T-helper 1 cell treated with Interleukin-12 subunit alpha and Interleukin-12 subunit beta and Interleukin-4 antibody, amounts not matched to agents 30 μg/mL and 1 μg/mL, for 36 hours (primary cell): ENCODE measurements around the gene CTNS.

Source experiments
- H3K27ac Mint-ChIP-seq: one replicate; pipeline ENCODE4 v1.8.0; 2021; ENCODE audit warnings: mild to moderate bottlenecking, mixed read lengths
- H3K27me3 Mint-ChIP-seq: one replicate; pipeline ENCODE4 v1.8.0; 2021; ENCODE audit warnings: low read depth, mixed read lengths
- H3K36me3 Mint-ChIP-seq: one replicate; pipeline ENCODE4 v1.8.0; 2021; ENCODE audit warnings: low read depth, mixed read lengths
- H3K4me1 Mint-ChIP-seq: one replicate; pipeline ENCODE4 v1.8.0; 2021; ENCODE audit warnings: low read depth, mixed read lengths
- H3K4me3 Mint-ChIP-seq: one replicate; pipeline ENCODE4 v1.8.0; 2021; ENCODE audit warnings: mild to moderate bottlenecking, moderate library complexity, mixed read lengths
- H3K9me3 Mint-ChIP-seq: one replicate; pipeline ENCODE4 v1.8.0; 2021; ENCODE audit warnings: mixed read lengths

CTNS gene

DNA sequence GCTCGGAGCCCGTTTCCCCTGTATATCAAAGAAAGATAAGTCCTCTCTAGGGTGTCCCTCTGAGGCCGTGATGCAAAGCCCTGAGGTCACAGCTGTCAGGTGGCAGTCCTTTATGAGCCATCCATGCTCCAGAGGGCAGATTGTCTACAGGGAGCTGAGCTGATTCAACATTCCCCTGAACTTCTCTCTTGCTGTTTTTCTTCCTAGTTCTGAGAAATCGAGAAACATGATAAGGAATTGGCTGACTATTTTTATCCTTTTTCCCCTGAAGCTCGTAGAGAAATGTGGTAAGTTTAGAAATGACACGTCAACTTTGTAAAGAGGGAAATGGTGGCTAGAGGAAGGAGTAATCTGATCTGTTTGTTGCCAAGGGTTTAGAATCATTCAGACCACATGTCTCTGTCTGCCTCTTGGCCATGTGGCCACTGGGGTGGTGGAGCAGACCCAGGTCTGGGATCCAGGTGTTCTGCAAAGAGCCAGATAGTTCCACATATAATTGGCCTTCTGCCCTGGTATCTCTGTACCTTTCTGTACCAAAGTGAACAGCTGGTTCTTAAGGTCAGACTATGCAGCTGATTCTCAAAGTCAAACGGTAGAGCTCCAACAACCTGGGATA is 3.5 kb downstream of the CTNS start:
- Mint-ChIP-seq H3K27me3 (no peaks in the 10 kb centered on the region), H3K4me3 (peak overlapping the region; percentile 69), H3K36me3 (peaks cover 11% of the 10 kb centered on the region), H3K27ac (peak overlapping the region; percentile 93), H3K9me3 (no peaks in the 10 kb centered on the region), H3K4me1 (peaks cover 41% of the 10 kb centered on the region)

DNA sequence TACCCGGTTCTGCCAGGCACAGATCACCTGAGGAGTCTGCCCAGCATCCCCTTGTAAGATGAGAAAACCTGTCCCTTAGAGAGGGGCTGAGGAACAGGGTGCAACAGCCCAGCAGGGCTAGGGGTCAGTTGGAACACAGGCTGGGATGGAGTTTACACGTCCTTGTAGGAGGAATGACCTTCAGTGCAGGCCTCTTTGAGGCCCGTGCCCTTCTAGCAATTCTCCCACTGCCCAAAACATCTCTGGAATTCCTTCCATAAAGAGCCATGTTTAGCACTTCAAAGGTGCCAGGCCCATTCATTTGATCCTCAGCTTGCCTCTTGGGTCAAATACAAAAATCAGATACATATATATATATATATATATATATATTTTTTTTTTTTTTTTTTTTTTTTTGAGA is 4.5 kb downstream of the CTNS start:
- Mint-ChIP-seq H3K9me3 (no peaks in the 10 kb centered on the region), H3K36me3 (peaks cover 12% of the 10 kb centered on the region), H3K4me1 (peaks cover 41% of the 10 kb centered on the region), H3K4me3 (no peak overlapping the region), H3K27ac (peak overlapping the region; percentile 55), H3K27me3 (no peaks in the 10 kb centered on the region)

DNA sequence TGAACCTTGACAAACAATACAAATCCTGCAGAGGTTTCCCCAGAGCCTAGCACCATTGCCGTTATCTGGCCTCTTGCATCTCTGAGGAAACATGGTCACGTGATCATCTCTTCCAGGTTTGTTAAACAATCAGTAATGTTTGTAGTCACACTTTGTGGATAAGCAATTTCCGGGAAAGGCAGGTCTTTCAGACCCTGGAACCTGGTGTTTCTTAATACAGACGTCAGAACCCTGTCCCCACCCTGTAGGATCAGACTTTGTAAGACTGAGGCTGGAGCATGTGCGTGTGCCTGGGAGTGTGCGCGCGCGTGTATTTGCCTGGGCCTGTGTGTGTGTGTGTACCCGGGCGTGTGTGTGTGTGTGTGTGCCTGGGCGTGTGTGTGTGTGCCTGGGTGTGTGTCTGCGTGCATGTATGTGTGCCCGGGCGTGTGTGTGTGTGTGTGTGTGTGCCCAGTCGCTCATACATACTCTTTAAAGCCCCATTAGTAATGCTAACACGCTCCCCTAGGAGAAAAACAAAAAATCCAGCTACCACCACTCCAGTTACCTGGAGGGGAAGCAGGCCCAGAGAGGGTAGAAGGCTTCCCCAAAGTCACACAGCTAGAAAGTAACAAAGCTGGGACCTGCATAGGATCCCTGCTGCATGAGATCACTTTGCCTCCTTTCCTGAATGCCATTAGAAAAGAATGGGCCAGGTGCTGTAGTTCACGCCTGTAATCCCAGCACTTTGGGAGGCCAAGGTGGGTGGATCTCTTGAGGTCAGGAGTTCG is 5.3 kb downstream of the CTNS start:
- peaks cover 12% of the 10 kb centered on the region for H3K36me3 Mint-ChIP-seq
- H3K4me1 Mint-ChIP-seq, result peaks cover 41% of the 10 kb centered on the region
- H3K9me3 Mint-ChIP-seq, result no peaks in the 10 kb centered on the region
- H3K4me3 Mint-ChIP-seq, result no peak overlapping the region
- no peak overlapping the region for H3K27ac Mint-ChIP-seq
- no peaks in the 10 kb centered on the region for H3K27me3 Mint-ChIP-seq

DNA sequence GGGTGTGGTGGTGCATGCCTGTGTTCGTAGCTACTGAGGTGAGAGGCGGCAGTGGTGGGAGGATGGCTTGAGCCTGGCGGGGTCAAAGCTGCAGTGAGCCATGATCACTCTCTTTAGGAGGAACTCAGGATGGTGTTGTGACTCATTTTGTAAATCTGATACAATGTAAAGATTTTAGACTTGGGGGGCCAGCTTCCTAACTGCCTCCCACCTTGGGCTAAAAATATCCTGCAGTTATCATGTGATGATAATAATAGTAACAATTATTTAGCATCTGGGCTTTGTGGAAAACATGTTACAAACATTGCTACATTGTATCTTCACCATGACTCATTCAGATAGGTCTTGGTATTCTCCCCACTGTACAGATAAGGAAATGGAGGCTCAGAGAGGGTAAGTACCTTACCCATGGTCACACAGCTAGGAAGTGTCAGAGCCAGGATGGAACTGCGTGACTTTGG is 7.4 kb downstream of the CTNS start:
- Mint-ChIP-seq H3K27ac (no peak overlapping the region), H3K4me3 (no peak overlapping the region), H3K27me3 (no peaks in the 10 kb centered on the region), H3K36me3 (peaks cover 24% of the 10 kb centered on the region), H3K9me3 (no peaks in the 10 kb centered on the region), H3K4me1 (peaks cover 26% of the 10 kb centered on the region)

DNA sequence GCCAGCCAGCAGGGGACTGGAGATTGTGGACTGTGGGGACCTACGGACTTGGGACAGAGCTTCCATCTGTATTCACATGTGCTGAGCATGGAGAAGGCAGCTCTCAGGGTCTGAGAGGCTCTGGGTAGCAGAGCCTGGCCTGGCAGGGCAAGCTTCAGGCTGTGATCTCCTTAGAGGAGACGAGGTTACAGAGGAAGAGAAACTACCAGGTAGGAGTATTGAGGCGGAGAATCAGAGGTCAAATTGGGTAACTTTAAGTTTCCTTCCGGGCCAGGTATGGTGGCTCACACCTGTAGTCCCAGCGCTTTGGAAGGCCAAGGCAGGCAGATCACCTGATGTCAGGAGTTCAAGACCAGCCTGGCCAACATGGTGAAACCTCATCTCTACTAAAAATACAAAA is 8.8 kb downstream of the CTNS start:
- Mint-ChIP-seq H3K4me3 (no peak overlapping the region), H3K9me3 (no peaks in the 10 kb centered on the region), H3K27ac (no peak overlapping the region), H3K27me3 (no peaks in the 10 kb centered on the region), H3K4me1 (peaks cover 17% of the 10 kb centered on the region), H3K36me3 (peaks cover 23% of the 10 kb centered on the region)

- H3K4me3 Mint-ChIP-seq, result no peak overlapping the region
- H3K27me3 Mint-ChIP-seq, result no peaks in the 10 kb centered on the region
Observed at GRCh38 chr17:3647251-3647650, 10.7 kb downstream of the CTNS start.

DNA sequence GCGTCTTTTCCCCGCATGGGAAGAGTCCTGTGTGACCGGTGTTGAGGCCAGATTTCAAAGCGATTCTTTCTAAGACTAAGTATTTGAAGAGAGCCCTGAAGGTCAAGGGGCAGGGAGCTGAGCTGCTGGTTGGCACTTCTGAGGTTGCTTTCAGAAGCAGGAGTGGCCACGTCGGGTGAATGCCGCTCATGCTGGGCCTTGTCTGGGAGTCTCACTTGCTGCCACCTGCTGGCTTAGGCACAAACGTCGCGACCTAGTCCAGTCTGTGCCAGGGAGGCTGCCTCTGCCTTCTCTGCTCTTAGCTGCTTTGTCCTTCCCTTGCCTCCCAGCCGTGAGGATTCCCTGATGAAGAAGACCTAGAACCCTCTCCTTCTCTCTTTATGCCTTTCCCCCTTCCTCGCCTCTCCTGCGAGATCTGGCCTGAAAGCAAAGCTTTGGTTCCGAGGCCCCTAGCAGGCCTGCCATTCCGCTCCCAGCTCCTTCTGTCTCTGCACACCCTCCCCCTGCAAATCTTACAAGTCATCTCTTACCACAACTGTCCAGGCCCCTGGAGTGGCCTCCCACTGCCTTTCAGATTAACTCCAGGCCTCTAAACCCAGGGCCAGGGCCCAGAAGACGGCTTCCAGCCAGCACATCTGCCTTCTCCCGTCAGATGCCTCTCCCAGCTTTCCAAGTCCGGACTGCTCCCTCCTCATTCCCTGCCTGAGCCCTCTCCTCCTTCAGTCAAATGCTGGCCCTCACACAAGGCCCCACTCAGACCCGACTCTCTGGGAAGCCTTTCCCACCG is 11.4 kb downstream of the CTNS start:
- Mint-ChIP-seq H3K9me3 (no peaks in the 10 kb centered on the region), H3K4me1 (peaks cover 7% of the 10 kb centered on the region), H3K36me3 (peaks cover 21% of the 10 kb centered on the region), H3K27ac (no peak overlapping the region), H3K27me3 (no peaks in the 10 kb centered on the region), H3K4me3 (no peak overlapping the region)

More at GRCh38 chr17:3647251-3647650, 10.7 kb downstream of the CTNS start:
- H3K9me3 Mint-ChIP-seq, result no peaks in the 10 kb centered on the region
- no peak overlapping the region for H3K27ac Mint-ChIP-seq
- peaks cover 7% of the 10 kb centered on the region for H3K4me1 Mint-ChIP-seq
- H3K36me3 Mint-ChIP-seq, result peaks cover 21% of the 10 kb centered on the region

DNA sequence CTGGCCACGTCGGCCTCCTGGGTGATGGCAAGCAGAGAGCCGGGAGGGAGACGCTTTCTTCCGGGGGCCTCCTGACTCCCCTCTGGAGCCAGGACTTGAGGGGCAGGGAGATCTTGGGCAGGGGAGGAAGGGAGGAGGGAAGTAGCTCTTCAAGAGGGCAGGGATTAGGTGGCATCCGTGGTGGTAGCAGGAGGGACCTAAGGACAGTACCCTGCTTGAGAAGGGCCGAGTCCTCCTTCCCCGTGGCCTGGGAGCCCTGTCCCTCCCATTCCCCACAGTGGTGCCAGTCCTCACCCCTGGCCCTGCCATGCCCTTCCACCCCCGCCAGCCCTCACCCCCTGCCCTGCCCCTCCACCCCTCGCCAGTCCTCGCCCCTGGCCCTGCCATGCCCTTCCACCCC is 19.2 kb downstream of the CTNS start:
- Mint-ChIP-seq H3K36me3 (no peaks in the 10 kb centered on the region), H3K9me3 (no peaks in the 10 kb centered on the region), H3K4me1 (no peaks in the 10 kb centered on the region), H3K27ac (no peak overlapping the region), H3K27me3 (no peaks in the 10 kb centered on the region), H3K4me3 (no peak overlapping the region)

- Mint-ChIP-seq H3K4me1 (no peaks in the 10 kb centered on the region), H3K4me3 (no peak overlapping the region), H3K27me3 (no peaks in the 10 kb centered on the region), H3K36me3 (no peaks in the 10 kb centered on the region), H3K9me3 (no peaks in the 10 kb centered on the region), H3K27ac (no peak overlapping the region)
Observed at GRCh38 chr17:3656353-3656752, 19.8 kb downstream of the CTNS start.

GRCh38 chr17:3656755-3657587 is 20.4 kb downstream of the CTNS start:
- no peaks in the 10 kb centered on the region for H3K36me3 Mint-ChIP-seq
- H3K27me3 Mint-ChIP-seq, result no peaks in the 10 kb centered on the region
- no peak overlapping the region for H3K4me3 Mint-ChIP-seq
- H3K4me1 Mint-ChIP-seq, result no peaks in the 10 kb centered on the region
- peak overlapping the region; percentile 5 for H3K27ac Mint-ChIP-seq
- no peaks in the 10 kb centered on the region for H3K9me3 Mint-ChIP-seq

DNA sequence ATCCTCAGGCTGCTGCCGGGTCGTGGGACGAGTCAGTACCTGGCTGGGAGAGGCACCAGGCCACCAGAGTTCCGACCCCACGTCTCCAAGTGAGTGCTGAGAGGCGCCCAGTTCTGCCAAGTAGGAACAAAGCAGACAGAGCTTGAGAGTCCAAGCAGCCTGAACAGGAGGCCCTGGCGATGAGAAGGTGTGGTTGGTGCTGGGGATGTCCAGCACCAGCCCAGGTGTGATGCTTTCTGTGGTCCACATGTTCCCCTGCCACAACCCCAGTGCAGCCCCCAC is 21.0 kb downstream of the CTNS start:
- H3K36me3 Mint-ChIP-seq, result no peaks in the 10 kb centered on the region
- no peaks in the 10 kb centered on the region for H3K9me3 Mint-ChIP-seq
- no peaks in the 10 kb centered on the region for H3K27me3 Mint-ChIP-seq

DNA sequence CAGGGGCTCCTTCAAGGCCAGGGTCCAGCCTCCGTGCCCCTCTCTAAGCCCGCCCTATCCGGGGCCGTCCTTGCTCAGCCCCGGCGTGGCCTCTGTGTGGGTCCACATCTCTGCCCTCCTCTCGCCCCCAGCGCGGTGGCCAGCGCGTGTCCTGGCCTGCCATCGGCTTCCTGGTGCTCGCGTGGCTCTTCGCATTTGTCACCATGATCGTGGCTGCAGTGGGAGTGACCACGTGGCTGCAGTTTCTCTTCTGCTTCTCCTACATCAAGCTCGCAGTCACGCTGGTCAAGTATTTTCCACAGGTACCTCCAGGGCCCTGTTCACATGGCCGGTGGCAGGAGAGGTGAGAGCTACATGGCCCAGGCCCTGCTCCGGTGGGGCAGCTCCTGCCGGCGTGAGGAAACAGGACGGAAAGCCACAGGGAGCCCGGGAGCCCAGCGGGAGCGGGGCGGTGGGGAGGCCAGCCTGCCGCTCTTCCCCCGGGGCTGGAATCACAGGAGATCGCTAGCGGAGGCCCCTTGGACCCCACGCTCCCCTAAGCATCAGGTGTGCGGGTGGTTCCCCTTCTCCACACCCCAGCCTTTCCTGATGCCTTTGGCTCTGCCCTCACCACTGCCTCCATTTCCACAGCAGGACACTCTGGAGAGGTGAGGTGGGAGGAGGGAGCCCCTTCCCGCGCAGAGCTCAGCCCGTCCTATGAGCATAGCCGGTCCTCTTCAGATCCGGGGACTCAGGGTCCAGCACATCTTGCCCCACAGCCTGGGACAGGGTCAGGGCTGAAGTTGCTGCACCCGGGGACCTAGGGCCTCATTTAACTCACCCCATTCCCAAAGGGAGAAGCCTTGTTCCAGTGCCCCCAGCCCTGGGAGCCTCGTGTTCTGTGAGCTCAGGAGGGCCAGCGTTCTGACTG is 21.6 kb downstream of the CTNS start:
- Mint-ChIP-seq H3K27me3 (no peaks in the 10 kb centered on the region), H3K4me1 (no peaks in the 10 kb centered on the region), H3K36me3 (no peaks in the 10 kb centered on the region), H3K27ac (peak overlapping the region; percentile 41), H3K4me3 (no peak overlapping the region), H3K9me3 (no peaks in the 10 kb centered on the region)

More for the DNA sequence above, 21.0 kb downstream of the CTNS start:
- Mint-ChIP-seq H3K27ac (no peak overlapping the region), H3K4me3 (no peak overlapping the region), H3K4me1 (no peaks in the 10 kb centered on the region)

GRCh38 chr17:3658784-3659449 is 22.4 kb downstream of the CTNS start:
- Mint-ChIP-seq H3K9me3 (no peaks in the 10 kb centered on the region), H3K4me3 (no peak overlapping the region), H3K36me3 (no peaks in the 10 kb centered on the region), H3K4me1 (no peaks in the 10 kb centered on the region), H3K27me3 (no peaks in the 10 kb centered on the region), H3K27ac (no peak overlapping the region)
